ENCODE results near the gene WNK1.
A peak's percentile ranks its signal among the peaks of the same experiment; 100 is the strongest.

The WNK1 gene

DNA sequence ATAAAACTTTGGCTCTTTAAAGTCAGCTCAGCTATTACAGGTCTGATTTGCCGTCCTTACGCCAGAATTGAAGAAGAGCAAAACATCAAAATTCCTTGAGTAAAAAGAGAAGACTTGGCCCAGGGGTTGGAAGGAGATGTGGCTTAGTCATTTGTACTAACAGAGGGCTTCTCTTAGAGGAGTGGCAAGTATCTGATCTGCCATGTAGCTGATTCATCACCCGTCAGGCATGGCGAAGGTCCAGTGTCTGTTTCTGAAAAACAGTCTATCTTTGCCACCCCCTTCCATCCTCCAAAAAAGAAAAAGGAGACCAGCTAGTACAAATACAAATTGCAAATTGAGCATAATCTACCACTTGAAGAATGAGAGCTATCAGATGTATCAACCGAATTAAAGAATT, 105.2 kb downstream of the WNK1 start:
- DNase-seq: peak in 7 of 51 donors; percentile 3 to 62 (median 10)

DNA sequence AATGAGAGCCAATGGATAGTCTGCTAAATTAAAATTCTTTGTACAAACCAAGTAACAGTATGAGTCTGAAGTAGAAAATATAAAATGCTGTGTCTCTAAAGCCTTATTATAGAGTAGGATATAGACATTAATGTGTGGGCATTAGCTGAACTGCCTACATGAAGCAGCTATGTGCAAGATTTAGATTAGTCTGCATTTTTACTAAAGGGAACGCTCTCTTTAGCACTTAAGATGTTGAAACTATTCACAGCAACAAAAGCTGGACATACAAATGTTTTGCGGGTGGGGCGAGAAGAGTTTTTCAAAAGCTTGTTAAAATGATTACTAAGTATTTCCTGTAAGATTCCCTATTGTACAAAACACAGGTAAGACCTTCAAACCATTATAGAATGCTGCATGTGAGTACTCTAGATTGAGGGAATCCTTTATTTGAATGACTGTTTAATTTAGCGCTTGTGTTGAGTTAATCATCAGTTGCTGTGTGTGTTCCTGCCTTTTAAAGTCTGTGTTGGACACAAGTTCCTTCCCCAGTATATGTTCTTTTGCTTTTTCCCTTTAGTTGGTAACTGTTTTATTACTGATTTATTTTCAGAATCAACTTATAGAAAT, 110.0 kb downstream of the WNK1 start:
- no peak for DNase-seq

DNA sequence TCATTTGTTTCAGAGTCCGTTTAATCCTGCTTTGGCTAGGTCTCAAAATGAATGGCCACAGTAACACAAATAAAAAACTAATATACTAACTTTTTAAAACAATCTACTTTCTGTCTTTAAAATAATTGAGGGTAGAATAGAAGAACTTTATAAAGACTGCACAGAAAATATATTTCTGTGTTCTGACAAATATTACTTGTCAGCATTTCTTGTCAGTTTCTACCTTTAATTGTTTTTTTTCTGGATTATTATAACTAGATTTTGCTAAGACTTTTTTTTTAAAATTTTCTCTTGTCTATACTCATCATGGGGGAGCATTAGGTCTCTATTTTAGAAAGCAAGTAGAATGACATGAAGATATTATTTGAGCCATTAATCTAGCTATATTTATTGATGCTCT, 110.9 kb downstream of the WNK1 start:
- DNase-seq: no peak

DNA sequence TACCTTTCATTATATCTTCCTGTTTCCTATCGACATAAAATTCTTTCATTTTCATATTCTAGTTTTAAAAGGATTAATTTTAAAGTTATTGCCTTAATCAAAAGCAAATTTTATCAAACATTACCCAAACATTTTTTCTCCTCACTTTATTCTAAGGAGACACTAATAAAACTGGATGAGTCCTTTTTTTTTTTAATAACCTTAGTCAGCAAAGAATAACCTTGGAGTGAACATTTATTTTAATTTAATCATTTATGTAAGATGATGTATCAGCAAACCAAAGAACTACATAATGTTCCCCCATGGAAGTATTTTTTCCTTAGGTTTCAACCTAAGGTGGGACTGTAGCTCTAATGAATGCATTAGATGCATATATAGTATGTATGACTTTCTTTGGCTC, 113.2 kb downstream of the WNK1 start:
- DNase-seq: no peak

DNA sequence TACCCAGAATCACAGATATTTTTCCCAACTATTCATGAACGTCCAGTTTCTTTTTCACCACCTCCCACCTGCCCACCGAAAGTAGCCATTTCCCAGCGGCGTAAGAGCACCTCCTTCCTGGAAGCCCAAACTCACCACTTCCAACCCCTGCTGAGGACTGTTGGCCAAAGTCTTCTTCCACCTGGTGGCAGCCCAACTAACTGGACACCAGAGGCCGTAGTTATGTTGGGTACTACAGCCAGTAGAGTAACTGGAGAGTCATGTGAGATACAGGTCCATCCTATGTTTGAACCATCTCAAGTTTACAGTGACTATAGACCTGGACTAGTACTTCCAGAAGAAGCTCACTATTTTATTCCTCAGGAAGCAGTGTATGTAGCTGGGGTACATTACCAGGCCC, 115.5 kb downstream of the WNK1 start:
- DNase-seq: no peak

DNA sequence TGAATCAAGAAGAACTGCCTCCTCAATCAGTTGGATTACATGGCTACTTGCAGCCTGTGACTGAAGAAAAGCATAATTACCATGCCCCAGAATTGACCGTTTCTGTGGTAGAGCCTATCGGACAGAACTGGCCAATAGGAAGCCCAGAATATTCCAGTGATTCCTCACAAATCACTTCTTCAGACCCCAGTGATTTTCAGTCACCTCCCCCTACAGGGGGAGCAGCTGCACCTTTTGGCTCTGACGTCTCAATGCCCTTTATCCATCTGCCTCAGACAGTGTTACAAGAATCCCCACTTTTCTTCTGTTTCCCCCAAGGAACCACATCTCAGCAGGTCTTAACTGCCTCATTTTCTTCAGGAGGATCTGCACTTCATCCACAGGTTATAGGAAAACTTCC, 116.3 kb downstream of the WNK1 start:
- no peak for DNase-seq

DNA sequence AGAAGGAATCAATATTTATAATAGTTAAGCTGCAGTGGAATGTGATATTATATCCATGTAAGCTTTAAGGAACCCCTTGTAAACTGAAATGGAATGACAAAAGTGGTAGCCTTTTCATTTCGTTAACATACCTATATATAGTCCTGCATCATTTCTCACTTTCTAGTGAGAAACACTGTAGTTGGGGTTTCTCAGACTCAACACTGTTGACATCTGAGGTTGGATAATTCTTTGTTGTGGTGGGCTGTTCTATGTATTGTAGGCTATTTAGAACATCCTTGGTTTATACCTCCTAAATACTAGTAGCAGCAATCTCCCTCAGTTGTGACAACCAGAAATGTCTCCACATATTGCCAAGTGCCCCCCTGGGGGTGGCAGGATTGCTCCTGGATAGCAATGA, 118.0 kb downstream of the WNK1 start:
- no peak for DNase-seq

DNA sequence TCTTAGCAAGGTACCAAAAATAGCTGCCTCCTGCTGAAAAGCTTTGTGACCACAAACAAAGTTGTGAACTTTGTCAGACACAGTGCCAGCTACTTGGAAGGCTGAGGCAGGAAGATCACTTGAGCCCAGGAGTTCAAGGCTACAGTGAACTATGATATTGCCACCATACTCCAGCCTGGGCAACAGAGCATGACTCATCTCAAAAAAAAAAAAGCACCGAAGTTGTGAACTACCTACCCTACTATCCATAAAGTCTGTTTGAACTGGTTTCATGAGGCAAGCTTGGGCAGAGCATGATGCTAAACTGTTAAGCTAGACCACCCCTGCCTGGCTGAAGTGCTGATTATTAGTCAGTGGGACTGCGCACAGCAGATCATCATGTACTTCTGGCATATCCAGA, 121.6 kb downstream of the WNK1 start:
- no peak for DNase-seq

DNA sequence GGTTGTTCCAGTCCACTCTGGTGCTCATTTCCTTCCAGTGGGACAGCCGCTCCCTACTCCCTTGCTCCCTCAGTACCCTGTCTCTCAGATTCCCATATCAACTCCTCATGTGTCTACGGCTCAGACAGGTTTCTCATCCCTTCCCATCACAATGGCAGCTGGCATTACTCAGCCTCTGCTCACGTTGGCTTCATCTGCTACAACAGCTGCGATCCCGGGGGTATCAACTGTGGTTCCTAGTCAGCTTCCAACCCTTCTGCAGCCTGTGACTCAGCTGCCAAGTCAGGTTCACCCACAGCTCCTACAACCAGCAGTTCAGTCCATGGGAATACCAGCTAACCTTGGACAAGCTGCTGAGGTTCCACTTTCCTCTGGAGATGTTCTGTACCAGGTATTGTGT, 127.3 kb downstream of the WNK1 start:
- peak in 1 of 51 donors; percentile 33 for DNase-seq

DNA sequence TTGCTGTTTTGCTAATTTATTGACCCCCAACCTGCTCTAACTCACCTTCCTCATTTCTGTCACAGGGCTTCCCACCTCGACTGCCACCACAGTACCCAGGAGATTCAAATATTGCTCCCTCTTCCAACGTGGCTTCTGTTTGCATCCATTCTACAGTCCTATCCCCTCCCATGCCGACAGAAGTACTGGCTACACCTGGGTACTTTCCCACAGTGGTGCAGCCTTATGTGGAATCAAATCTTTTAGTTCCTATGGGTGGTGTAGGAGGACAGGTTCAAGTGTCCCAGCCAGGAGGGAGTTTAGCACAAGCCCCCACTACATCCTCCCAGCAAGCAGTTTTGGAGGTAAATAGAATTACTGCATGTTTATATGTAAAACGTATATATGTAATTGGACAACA, 128.3 kb downstream of the WNK1 start:
- no peak for DNase-seq

DNA sequence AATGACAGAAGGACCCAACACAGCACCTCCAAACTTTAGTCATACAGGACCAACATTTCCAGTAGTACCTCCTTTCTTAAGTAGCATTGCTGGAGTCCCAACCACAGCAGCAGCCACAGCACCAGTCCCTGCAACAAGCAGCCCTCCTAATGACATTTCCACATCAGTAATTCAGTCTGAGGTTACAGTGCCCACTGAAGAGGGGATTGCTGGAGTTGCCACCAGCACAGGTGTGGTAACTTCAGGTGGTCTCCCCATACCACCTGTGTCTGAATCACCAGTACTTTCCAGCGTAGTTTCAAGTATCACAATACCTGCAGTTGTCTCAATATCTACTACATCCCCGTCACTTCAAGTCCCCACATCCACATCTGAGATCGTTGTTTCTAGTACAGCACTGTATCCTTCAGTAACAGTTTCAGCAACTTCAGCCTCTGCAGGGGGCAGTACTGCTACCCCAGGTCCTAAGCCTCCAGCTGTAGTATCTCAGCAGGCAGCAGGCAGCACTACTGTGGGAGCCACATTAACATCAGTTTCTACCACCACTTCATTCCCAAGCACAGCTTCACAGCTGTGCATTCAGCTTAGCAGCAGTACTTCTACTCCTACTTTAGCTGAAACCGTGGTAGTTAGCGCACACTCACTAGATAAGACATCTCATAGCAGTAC, 132.5 kb downstream of the WNK1 start:
- no peak for DNase-seq

DNA sequence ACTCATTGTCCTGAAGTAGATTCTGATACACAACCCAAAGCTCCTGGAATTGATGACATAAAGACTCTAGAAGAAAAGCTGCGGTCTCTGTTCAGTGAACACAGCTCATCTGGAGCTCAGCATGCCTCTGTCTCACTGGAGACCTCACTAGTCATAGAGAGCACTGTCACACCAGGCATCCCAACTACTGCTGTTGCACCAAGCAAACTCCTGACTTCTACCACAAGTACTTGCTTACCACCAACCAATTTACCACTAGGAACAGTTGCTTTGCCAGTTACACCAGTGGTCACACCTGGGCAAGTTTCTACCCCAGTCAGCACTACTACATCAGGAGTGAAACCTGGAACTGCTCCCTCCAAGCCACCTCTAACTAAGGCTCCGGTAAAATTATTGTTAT, 133.3 kb downstream of the WNK1 start:
- no peak for DNase-seq

DNA sequence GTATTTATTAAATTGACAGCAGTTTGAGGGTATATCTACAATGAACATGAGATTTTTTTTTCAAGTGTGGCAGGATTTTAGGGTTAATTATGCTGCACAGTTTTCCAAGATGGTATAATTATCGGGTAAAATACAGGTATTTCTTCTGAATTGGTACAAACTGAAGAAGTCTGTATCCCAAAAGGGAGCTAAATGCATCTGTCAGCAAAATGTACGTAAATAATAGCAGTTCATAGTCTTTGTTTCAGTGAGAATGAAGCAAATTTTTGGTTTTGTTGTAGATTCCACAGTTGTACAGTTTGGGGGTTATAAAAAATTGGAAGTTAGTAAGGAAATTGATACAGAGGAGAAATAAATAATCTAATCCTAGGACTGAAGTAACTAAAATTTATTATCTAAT, 133.8 kb downstream of the WNK1 start:
- DNase-seq: no peak

DNA sequence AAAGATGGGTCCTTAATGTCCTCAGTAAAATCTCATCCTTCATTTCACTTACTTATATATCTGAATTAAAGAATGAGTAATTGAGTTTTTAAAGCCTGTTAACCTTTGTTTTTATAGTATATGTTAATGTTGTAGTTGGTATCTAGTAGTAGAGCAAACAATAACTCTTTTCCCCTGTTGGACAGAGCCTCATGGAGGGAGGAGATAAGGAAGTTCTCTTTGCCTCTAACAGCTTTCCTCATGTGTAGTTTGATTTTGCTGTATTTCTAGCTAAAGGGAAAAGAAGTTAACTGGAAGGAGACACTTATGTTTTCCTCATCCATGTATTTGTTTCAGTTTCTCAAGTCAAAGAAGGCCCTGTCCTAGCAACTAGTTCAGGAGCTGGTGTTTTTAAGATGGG, 141.8 kb downstream of the WNK1 start:
- no peak for DNase-seq

DNA sequence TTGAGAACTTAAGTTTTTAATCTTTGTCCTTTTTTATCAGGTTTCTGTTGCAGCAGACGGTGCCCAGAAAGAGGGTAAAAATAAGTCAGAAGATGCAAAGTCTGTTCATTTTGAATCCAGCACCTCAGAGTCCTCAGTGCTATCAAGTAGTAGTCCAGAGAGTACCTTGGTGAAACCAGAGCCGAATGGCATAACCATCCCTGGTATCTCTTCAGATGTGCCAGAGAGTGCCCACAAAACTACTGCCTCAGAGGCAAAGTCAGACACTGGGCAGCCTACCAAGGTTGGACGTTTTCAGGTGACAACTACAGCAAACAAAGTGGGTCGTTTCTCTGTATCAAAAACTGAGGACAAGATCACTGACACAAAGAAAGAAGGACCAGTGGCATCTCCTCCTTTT, 143.7 kb downstream of the WNK1 start:
- DNase-seq: no peak

DNA sequence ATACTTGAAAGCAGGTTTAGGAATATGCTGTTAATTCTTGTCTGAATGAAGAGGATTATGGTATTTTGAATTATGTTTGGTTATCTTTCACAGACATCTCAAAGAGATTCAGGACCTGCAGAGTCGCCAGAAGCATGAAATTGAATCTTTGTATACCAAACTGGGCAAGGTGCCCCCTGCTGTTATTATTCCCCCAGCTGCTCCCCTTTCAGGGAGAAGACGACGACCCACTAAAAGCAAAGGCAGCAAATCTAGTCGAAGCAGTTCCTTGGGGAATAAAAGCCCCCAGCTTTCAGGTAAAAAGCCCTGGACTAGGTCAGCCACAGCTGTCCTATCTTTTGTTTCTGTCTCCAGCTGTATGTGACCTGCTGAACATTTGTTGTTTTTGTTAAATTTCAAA, 145.0 kb downstream of the WNK1 start:
- no peak for DNase-seq

DNA sequence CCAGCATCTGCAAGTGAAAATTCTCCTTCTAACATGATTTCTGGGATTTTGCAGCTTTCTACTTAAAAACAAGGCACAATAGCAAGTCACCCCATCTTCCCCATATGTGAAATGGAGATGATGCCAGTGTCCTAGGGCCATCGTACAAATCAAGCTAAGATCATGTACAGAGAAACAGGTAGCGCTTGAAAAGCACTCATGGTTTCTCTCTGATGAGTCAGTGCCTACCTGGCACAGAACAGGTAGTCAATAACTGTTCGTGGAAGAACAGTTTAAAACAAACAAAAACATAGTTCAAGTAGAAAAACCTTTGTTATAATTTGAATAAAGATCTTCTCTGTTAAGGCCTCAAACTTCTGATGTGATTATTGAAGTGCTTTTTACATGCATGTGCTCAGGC, 150.2 kb downstream of the WNK1 start:
- no peak for DNase-seq

DNA sequence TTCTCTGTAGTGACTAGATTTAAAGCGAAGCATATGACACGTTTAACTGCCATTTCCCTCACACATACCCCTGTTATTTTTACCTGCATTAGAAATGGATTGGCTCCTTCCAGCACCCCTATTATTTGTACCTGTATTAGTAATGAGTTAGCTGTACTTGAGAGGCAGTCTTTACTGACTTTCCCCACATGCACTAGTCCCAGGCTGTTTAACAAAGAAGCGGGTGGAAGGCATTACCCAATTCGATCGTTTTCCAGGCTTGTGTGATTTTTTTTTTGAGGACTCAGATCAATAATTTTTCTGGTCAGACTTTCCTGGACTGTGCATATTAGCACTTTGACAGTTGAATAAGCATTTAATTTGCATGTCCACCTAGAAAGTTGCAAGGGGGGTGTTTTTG, 150.7 kb downstream of the WNK1 start:
- no peak for DNase-seq

DNA sequence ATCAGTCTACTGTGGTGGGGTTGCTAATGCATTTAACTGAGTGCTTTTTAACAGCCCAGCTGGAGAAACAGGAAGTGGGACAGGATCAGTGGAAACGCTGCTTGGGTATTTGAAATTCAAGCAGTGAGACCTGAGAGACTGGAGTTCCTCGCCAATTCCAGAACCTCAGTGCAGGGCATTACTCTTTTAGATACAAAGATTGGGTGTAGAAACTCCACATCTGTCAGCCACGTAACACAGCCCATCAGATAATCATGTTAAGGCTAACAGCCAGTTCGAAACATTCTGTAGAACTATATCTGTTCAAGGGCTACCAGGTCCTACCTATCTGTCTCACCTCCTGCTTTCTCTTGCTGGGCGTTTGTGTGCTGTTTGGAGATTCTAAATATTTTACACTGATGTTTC, 151.6 kb downstream of the WNK1 start:
- DNase-seq: no peak

DNA sequence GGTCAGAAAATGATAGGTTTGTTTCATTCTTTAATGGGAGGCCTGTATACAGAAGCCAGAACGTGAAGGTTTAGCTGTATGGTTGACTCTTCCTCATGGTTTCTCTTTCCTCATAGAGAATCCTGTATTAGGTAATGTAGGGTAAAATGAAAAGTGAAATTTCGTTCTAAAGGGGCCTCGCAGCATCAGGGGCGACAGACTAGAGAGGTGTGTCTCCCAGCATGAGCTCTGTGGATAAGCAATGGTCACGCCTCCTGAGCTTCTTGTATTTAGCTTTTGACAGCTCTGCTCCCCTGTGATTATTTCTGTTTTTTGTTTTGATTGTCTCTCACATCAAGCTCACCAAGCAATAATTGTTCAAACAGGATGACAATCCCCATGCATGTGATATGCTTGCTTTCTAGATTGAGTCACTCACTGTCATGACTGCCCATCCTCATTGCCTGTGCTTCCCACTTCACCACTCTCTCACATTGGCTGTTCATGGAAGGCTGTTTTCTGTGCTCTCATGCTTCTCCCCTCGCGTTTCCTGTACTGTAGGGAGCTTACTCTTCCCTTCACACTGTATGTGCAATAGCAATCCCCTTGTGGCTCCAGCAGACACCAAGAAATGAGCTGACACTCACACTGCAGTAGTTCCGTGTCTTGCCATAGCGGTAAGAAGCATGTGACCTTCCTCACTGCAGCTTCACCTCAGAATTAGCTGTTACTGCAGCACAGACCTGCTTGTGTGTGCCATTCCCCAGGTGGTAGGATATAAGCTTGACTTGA, 153.1 kb downstream of the WNK1 start:
- DNase-seq: no peak

DNA sequence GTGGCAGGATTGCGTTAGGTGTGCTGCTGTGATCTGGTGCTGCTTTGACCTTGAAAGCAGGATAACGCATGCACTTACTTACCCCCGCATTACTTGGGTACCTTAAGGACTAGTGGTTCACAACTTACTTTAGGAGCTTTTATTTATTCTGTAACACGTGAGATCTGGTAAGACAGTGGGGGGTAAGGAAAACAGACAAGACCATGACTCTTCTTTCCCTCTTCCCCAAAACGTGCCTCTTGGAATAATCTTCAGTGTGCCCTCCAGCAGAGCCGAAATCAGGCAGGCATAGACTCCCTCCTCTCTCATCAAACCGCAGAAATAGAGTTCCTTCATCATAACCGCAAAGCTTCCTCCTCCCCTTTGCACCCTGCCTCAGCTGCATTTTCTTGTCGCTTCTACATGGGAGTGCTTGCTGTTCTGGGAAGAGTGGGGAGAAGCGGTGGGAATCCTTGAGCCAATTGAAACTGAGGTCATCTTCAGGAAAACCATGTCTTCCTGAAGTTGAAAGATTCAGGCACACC, 153.7 kb downstream of the WNK1 start:
- DNase-seq: no peak

DNA sequence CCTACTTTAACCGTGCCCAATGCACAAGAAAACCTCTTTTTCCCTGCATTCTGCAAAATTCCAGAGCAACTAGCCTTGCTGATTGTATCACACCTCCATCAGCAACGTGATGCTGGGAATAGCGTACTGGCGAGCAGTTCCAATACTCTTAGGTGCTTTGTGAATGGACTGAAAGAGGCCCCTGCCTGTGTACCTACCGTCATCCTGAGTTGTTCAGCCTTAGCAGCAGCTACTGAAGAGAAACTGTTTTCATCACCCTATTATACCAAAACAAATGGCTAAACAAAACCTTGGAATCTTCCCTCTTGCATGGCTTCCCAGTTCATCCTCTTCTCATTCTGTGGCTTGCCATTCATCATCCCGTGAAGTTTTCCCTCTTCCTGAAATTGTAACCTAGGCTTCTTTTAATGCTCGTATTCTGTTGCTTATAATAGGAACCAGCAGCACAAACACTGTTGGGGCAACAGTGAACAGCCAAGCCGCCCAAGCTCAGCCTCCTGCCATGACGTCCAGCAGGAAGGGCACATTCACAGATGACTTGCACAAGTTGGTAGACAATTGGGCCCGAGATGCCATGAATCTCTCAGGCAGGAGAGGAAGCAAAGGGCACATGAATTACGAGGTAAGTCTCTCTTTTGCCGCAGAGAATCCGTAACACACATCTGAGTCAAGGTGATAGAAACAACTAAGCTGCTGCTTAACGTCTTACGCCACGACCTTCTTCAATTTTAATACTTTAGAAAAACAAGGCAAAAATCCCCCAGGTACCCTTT, 155.2 kb downstream of the WNK1 start:
- no peak for DNase-seq
